ENCODE data around the gene MAST1.
A peak's percentile ranks its signal among the peaks of the same experiment; 100 is the strongest.

- TF ChIP-seq POLR2AphosphoS5 (IDR thresholded peaks at IDR 0.05; ENCODE audit: low read depth) (peak; percentile 38), EZH2 (IDR thresholded peaks at IDR 0.05; ENCODE audit: low read depth, unreplicated experiment) (no peak), CREB1 (CRISPR knock-in tag; IDR thresholded peaks at IDR 0.05; ENCODE audit: low read depth) (no peak), EZH2phosphoT487 (IDR thresholded peaks at IDR 0.05; ENCODE audit: unreplicated experiment) (no peak), JUNB (IDR thresholded peaks at IDR 0.05; ENCODE audit: unreplicated experiment) (no peak), NANOG (IDR thresholded peaks at IDR 0.05; ENCODE audit: borderline replicate concordance) (no peak), STAT1 (IDR thresholded peaks at IDR 0.05; ENCODE audit: unreplicated experiment) (no peak)
- TF ChIP-seq, protein P1, sequence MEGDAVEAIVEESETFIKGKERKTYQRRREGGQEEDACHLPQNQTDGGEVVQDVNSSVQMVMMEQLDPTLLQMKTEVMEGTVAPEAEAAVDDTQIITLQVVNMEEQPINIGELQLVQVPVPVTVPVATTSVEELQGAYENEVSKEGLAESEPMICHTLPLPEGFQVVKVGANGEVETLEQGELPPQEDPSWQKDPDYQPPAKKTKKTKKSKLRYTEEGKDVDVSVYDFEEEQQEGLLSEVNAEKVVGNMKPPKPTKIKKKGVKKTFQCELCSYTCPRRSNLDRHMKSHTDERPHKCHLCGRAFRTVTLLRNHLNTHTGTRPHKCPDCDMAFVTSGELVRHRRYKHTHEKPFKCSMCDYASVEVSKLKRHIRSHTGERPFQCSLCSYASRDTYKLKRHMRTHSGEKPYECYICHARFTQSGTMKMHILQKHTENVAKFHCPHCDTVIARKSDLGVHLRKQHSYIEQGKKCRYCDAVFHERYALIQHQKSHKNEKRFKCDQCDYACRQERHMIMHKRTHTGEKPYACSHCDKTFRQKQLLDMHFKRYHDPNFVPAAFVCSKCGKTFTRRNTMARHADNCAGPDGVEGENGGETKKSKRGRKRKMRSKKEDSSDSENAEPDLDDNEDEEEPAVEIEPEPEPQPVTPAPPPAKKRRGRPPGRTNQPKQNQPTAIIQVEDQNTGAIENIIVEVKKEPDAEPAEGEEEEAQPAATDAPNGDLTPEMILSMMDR (conservative IDR thresholded peaks at IDR 0.05; ENCODE audit: low read depth in 2 of 2): no peak
- TF ChIP-seq, protein P2, sequence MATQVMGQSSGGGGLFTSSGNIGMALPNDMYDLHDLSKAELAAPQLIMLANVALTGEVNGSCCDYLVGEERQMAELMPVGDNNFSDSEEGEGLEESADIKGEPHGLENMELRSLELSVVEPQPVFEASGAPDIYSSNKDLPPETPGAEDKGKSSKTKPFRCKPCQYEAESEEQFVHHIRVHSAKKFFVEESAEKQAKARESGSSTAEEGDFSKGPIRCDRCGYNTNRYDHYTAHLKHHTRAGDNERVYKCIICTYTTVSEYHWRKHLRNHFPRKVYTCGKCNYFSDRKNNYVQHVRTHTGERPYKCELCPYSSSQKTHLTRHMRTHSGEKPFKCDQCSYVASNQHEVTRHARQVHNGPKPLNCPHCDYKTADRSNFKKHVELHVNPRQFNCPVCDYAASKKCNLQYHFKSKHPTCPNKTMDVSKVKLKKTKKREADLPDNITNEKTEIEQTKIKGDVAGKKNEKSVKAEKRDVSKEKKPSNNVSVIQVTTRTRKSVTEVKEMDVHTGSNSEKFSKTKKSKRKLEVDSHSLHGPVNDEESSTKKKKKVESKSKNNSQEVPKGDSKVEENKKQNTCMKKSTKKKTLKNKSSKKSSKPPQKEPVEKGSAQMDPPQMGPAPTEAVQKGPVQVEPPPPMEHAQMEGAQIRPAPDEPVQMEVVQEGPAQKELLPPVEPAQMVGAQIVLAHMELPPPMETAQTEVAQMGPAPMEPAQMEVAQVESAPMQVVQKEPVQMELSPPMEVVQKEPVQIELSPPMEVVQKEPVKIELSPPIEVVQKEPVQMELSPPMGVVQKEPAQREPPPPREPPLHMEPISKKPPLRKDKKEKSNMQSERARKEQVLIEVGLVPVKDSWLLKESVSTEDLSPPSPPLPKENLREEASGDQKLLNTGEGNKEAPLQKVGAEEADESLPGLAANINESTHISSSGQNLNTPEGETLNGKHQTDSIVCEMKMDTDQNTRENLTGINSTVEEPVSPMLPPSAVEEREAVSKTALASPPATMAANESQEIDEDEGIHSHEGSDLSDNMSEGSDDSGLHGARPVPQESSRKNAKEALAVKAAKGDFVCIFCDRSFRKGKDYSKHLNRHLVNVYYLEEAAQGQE (IDR thresholded peaks at IDR 0.05; ENCODE audit: unreplicated experiment): no peak
- TF ChIP-seq, protein P3, sequence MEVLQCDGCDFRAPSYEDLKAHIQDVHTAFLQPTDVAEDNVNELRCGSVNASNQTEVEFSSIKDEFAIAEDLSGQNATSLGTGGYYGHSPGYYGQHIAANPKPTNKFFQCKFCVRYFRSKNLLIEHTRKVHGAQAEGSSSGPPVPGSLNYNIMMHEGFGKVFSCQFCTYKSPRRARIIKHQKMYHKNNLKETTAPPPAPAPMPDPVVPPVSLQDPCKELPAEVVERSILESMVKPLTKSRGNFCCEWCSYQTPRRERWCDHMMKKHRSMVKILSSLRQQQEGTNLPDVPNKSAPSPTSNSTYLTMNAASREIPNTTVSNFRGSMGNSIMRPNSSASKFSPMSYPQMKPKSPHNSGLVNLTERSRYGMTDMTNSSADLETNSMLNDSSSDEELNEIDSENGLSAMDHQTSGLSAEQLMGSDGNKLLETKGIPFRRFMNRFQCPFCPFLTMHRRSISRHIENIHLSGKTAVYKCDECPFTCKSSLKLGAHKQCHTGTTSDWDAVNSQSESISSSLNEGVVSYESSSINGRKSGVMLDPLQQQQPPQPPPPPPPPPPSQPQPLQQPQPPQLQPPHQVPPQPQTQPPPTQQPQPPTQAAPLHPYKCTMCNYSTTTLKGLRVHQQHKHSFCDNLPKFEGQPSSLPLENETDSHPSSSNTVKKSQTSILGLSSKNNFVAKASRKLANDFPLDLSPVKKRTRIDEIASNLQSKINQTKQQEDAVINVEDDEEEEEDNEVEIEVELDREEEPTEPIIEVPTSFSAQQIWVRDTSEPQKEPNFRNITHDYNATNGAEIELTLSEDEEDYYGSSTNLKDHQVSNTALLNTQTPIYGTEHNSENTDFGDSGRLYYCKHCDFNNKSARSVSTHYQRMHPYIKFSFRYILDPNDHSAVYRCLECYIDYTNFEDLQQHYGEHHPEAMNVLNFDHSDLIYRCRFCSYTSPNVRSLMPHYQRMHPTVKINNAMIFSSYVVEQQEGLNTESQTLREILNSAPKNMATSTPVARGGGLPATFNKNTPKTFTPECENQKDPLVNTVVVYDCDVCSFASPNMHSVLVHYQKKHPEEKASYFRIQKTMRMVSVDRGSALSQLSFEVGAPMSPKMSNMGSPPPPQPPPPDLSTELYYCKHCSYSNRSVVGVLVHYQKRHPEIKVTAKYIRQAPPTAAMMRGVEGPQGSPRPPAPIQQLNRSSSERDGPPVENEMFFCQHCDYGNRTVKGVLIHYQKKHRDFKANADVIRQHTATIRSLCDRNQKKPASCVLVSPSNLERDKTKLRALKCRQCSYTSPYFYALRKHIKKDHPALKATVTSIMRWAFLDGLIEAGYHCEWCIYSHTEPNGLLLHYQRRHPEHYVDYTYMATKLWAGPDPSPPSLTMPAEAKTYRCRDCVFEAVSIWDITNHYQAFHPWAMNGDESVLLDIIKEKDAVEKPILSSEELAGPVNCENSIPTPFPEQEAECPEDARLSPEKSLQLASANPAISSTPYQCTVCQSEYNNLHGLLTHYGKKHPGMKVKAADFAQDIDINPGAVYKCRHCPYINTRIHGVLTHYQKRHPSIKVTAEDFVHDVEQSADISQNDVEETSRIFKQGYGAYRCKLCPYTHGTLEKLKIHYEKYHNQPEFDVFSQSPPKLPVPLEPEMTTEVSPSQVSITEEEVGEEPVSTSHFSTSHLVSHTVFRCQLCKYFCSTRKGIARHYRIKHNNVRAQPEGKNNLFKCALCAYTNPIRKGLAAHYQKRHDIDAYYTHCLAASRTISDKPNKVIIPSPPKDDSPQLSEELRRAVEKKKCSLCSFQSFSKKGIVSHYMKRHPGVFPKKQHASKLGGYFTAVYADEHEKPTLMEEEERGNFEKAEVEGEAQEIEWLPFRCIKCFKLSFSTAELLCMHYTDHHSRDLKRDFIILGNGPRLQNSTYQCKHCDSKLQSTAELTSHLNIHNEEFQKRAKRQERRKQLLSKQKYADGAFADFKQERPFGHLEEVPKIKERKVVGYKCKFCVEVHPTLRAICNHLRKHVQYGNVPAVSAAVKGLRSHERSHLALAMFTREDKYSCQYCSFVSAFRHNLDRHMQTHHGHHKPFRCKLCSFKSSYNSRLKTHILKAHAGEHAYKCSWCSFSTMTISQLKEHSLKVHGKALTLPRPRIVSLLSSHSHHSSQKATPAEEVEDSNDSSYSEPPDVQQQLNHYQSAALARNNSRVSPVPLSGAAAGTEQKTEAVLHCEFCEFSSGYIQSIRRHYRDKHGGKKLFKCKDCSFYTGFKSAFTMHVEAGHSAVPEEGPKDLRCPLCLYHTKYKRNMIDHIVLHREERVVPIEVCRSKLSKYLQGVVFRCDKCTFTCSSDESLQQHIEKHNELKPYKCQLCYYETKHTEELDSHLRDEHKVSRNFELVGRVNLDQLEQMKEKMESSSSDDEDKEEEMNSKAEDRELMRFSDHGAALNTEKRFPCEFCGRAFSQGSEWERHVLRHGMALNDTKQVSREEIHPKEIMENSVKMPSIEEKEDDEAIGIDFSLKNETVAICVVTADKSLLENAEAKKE (CRISPR knock-in tag; IDR thresholded peaks at IDR 0.05): no peak
Observed at GRCh38 chr19:12913011-12913561, 74.8 kb downstream of the MAST1 start.

Data from GM23338 (cell line).